ENCODE results near the gene TSPAN31. TPM values are rescaled to one million over a fixed set of nuclear protein-coding genes. Genes with fewer than 3 reads are reported as not detected.

Gene TSPAN31
- total RNA-seq, 1 donor from 2014 or later, result 31.3 TPM

DNA sequence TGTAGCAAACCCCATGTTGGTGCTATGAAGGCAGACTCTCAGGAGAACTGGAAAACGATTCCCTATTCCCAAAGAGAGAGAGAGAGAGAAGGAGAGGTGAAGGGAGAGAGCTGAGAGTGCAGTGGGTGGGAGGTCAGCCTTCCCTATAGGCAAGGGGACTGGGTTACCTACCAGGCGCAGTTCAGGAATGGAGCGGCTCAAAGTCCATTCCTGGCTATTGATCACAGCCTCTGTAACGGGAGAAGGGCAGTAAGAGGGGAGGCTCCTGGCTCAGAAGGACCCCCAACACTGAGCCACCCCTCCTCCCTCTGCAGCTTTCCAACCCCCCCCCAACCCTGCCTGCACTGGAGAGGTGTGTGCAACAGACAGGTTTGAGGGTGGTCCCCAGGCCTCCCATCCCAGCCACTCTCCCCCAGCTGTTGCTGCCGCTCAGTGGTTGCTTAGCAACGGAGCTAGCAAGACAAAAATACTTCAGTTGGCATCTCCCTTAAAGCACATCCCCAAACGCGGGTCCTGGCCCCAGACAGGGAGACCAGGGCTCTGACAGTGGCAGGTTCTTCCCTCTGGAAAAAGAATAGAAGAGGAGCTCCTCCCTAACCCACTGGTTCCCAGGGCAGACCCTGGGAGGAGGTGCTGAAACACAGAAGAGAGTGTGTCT is 9.5 kb upstream of the TSPAN31 start:
- H3K36me3 Mint-ChIP-seq (ENCODE audit: insufficient read depth), result no peaks in the 10 kb centered on the region
- H3K4me1 Mint-ChIP-seq (ENCODE audit: low read depth), result peaks cover 21% of the 10 kb centered on the region
- no peak for TF ChIP-seq CTCF (IDR thresholded peaks at IDR 0.05; ENCODE audit: unreplicated experiment)
- H3K27me3 Mint-ChIP-seq, result peaks cover 80% of the 10 kb centered on the region
- no peak for DNase-seq (ENCODE audit: low spot score, unreplicated experiment)
- no peak overlapping the region for H3K4me3 Mint-ChIP-seq (ENCODE audit: low read depth)
- no peak overlapping the region for H3K27ac Mint-ChIP-seq
- no peaks in the 10 kb centered on the region for H3K9me3 Mint-ChIP-seq (ENCODE audit: low read depth)

DNA sequence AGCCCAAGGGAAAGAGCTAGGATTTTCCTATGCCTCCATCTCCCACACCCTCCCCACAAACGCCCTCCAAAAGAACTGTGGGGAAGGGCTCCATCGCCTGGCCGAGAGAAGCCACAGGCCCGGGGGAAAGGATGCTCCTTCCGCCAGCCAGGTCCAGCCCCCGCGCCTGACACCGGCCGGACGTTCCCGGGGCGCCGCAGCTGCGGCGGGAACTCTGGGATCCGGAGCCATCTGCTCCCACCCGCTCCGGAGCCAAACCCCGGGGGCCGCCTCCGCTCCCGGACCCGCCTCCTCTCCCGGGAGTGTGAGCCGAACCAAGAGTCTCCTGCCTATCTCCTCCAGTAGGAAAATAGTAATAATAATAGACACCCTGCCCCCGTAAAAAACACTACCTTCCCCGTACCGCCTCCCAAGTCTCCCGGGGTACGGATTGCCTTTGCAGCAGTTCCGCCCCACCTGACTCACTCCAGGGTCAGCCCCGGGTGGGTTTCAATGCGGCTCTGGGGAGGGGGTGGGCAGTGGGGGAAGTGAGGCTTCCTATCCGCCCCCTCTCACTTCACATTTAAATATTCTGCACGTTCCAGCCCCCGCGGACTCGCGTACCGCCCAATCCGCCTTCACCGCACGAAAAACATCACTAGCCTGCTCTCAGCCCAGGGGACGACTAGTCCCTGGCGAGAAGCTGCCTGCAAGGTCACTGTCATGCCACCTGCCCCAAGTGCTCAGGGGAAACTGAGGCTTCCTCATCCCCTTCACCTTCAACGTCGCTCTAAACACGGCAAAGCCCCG is 8.7 kb upstream of the TSPAN31 start:
- TF ChIP-seq CTCF (IDR thresholded peaks at IDR 0.05; ENCODE audit: unreplicated experiment), result no peak
- Mint-ChIP-seq H3K36me3 (ENCODE audit: insufficient read depth) (no peaks in the 10 kb centered on the region), H3K27ac (no peak overlapping the region), H3K4me1 (ENCODE audit: low read depth) (peaks cover 21% of the 10 kb centered on the region), H3K4me3 (ENCODE audit: low read depth) (peak overlapping the region; percentile 59), H3K27me3 (peaks cover 80% of the 10 kb centered on the region), H3K9me3 (ENCODE audit: low read depth) (no peaks in the 10 kb centered on the region)
- no peak for DNase-seq (ENCODE audit: low spot score, unreplicated experiment)

DNA sequence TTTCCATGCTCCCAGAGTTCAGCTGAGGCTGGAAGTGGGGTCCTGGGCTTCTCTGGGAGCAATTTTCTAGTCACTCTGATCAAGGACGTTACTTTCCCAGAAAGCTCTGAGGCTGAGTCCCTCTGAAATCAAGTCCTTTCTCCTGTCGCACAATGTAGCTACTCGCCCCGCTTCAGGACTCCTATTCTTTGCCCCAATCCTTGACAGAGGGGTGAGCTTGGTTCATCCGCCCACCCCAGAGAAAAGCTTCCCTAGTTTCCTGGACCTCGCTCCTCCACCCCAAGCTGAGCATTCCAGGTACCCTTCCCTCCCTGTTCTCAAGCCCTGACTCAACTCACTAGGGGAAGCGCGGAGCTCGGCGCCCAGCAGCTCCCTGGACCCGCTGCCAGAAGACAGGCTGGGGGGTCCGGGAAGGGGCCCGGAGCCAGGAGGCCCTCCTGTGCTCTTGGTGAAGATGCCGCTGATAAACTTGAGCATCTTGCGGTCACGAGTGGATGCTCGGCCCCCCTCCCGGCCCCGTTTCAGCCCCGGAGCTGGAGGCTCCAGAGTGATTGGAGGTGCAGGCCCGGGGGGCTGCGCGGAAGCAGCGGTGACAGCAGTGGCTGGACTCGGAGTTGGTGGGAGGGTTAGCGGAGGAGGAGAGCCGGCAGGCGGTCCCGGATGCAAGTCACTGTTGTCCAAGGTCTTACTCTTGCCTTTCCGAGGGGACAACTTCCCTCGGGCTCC is 7.9 kb upstream of the TSPAN31 start:
- H3K4me1 Mint-ChIP-seq (ENCODE audit: low read depth), result peaks cover 21% of the 10 kb centered on the region
- H3K27ac Mint-ChIP-seq, result no peak overlapping the region
- peak overlapping the region; percentile 59 for H3K4me3 Mint-ChIP-seq (ENCODE audit: low read depth)
- no peaks in the 10 kb centered on the region for H3K36me3 Mint-ChIP-seq (ENCODE audit: insufficient read depth)
- H3K9me3 Mint-ChIP-seq (ENCODE audit: low read depth), result no peaks in the 10 kb centered on the region
- no peak for TF ChIP-seq CTCF (IDR thresholded peaks at IDR 0.05; ENCODE audit: unreplicated experiment)
- DNase-seq (ENCODE audit: low spot score, unreplicated experiment), result no peak
- peaks cover 80% of the 10 kb centered on the region for H3K27me3 Mint-ChIP-seq

DNA sequence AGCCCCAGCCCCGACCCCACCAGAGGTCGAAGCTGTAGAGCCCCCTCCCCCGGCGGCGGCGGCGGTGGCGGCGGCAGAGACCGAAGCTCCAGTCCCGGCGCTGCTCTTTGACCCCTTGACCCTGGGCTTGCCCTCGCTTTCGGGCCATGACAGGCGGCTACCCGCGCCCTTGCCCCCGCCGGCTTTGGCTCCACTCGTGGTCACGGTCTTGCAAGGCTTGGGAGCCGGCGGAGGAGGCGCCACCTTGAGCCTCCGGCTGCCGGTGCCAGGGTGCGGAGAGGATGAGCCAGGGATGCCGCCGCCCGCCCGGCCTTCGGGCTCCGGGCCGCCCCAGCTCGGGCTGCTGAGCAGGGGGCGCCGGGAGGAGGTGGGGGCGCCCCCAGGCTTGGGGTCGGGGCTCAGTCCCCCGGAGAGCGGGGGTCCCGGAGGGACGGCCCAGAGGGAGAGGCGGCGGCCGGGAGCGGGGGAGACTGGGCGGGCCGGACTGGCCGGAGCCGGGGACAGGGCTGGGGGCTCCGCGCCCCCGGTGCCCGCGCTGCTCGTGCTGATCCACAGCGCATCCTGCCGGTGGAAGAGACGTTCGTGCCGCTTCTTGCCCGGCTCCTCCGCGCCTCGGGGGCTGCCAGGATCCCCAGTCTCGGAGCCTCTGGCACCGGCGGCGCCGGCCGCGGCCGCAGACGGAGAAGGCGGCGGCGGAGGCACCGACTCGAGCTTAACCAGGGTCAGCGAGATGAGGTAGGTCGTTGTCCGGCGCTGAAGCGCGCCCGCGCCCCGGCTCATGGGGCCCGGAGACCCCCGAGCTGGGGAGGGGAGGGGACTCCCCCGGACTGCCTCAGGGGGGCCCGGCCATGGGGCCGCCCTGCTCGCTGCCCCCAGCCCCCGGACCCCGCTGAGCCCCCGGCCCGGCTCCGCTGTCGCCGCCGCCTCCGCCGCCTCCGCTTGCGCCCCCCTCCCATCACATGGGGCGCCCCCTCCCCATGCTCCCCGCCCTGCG is 7.1 kb upstream of the TSPAN31 start:
- no peak for DNase-seq (ENCODE audit: low spot score, unreplicated experiment)
- Mint-ChIP-seq H3K27ac (no peak overlapping the region), H3K36me3 (ENCODE audit: insufficient read depth) (no peaks in the 10 kb centered on the region), H3K4me1 (ENCODE audit: low read depth) (peaks cover 21% of the 10 kb centered on the region), H3K27me3 (peaks cover 78% of the 10 kb centered on the region), H3K9me3 (ENCODE audit: low read depth) (no peaks in the 10 kb centered on the region), H3K4me3 (ENCODE audit: low read depth) (no peak overlapping the region)
- peak; percentile 31 for TF ChIP-seq CTCF (IDR thresholded peaks at IDR 0.05; ENCODE audit: unreplicated experiment)
